GM13977 (cell line): ENCODE data around the gene CNGA3.
"Not testable (repeated sequence)": the region's sequence is repeated elsewhere in the genome, so short reads cannot be mapped to it uniquely, and the experiment has no call there.

Source experiments
- DNase-seq: peaks from one replicate; pipeline ENCODE4 v3.0.0; 2012; ENCODE audit warnings: low spot score
- CTCF ChIP-seq: IDR thresholded peaks from 2 replicates; pipeline ENCODE4 v1.5.1; 2012; ENCODE audit warnings: mild to moderate bottlenecking, control low read depth; ENCODE audit not compliant: insufficient read depth; ENCODE audit errors: extremely low read depth, missing control alignments
- in situ Hi-C: fragments of 300-500 bp; cut with MboI; formaldehyde crosslinking; loops from one replicate; pipeline ENCODE4 v1.12.0; 2022; ENCODE audit warnings: low sequenced_read_pairs, low pct_unique_long_range_greater_than_20kb, mixed read lengths, inconsistent platforms; ENCODE audit not compliant: unreplicated experiment

CNGA3 gene

GRCh38 chr2:98313492-98314250, 32.6 kb upstream of the CNGA3 start:
- TF ChIP-seq CTCF: no peak
- DNase-seq: no peak
- in situ Hi-C loops: no loop called here

GRCh38 chr2:98314251-98314650, 32.0 kb upstream of the CNGA3 start:
- TF ChIP-seq CTCF: no peak
- DNase-seq: no peak
- in situ Hi-C loops: no loop called here

GRCh38 chr2:98315957-98316356, 30.3 kb upstream of the CNGA3 start:
- TF ChIP-seq CTCF: no peak
- in situ Hi-C loops: no loop called here

GRCh38 chr2:98317214-98317613, 29.0 kb upstream of the CNGA3 start:
- in situ Hi-C loops: no loop called here
- no peak for TF ChIP-seq CTCF
- no peak for DNase-seq

More at GRCh38 chr2:98315957-98316356, 30.3 kb upstream of the CNGA3 start:
- no peak for DNase-seq

- DNase-seq, in situ Hi-C loops: not testable (repeated sequence)
Observed at GRCh38 chr2:98320171-98320570, 26.1 kb upstream of the CNGA3 start.

GRCh38 chr2:98324181-98324580, 22.1 kb upstream of the CNGA3 start:
- no peak for TF ChIP-seq CTCF
- no peak for DNase-seq
- in situ Hi-C loops: no loop called here

- in situ Hi-C loops: no loop called here
- no peak for TF ChIP-seq CTCF
- no peak for DNase-seq
Observed at GRCh38 chr2:98327776-98328175, 18.5 kb upstream of the CNGA3 start.
